ENCODE results near the gene ENGASE. TPM values are rescaled to one million over a fixed set of nuclear protein-coding genes. Genes with fewer than 3 reads are reported as not detected.
A peak's percentile ranks its signal among the peaks of the same experiment; 100 is the strongest.

ENGASE gene
- total and polyA plus RNA-seq, 2 of the 8 experiments (the other 6 are each of a cell fraction or from before 2014, with no cell fraction given) = 9.3 to 36.1 TPM

- ChIA-PET CTCF (ENCODE audit: partially characterized antibody) (interaction anchor here (0.6 to 4.5 kb wide), 3 partner anchors 9 to 13 kb away, joined by 3 to 23 read pairs (median 3); no protein-coding TSS in a partner anchor), POLR2A (ENCODE audit: partially characterized antibody) (no interaction called here)
- H3K9ac ChIP-seq (replicated peaks in 1 of 4; ENCODE audit: extremely low read depth in 1 of 4, low read depth in 3 of 4, low read length in 3 of 4) = no peak overlapping the region
- H3K14ac ChIP-seq (ENCODE audit: insufficient read length) = no peak overlapping the region
- no peaks in the 10 kb centered on the region for H3K9me3 ChIP-seq (ENCODE audit: insufficient read depth in 2 of 2, low read depth in 1 of 2, low read length in 1 of 2)
- no peaks in the 10 kb centered on the region for H4K20me1 ChIP-seq (replicated peaks in 1 of 2; ENCODE audit: control insufficient read depth in 1 of 2, insufficient read depth in 2 of 2, low read length in 2 of 2)
- FAIRE-seq (no peak), DNase-seq (ENCODE audit: low read depth in 1 of 2, low spot score in 2 of 2) (no peak)
- no peak overlapping the region for H2AFZ ChIP-seq (ENCODE audit: low read length)
- peak overlapping the region; percentile 65 to 69; a peak in 3 of 4 replicates for H3K4me2 ChIP-seq (ENCODE audit: insufficient read depth in 1 of 2, low read depth in 2 of 2, low read length in 2 of 2)
- H4K5ac ChIP-seq (ENCODE audit: insufficient read length, low read depth, low read length) = no peak overlapping the region
- no peak overlapping the region for H3K56ac ChIP-seq (replicated peaks; ENCODE audit: insufficient read length, low read depth, low read length)
- peaks cover 6% of the 10 kb centered on the region; the same call in 1 of the 2 replicates for H3K23me2 ChIP-seq (ENCODE audit: low read depth, low read length)
- H3K18ac ChIP-seq (ENCODE audit: extremely low read depth, low read length) = no peak overlapping the region
- H2AK5ac ChIP-seq (ENCODE audit: low read depth, low read length) = no peak overlapping the region
- H2BK120ac ChIP-seq (replicated peaks; ENCODE audit: low read depth, low read length) = no peak overlapping the region
- H3K4ac ChIP-seq (replicated peaks; ENCODE audit: insufficient read length, low read depth, low read length) = no peak overlapping the region
- H2BK20ac ChIP-seq (ENCODE audit: low read length) = no peak overlapping the region
- H3K79me1 ChIP-seq (ENCODE audit: low read depth, low read length) = no peaks in the 10 kb centered on the region
- peak overlapping the region; percentile 41 to 85 (median 48); a peak in 2 of 8 replicates for H3K4me3 ChIP-seq (ENCODE audit: extremely low read depth in 1 of 4, insufficient read depth in 2 of 4, low read depth in 3 of 4, low read length in 4 of 4)
- H3K27ac ChIP-seq (ENCODE audit: low read depth, low read length) = no peak overlapping the region
- peaks cover 0 to 7% (median 4%) of the 10 kb centered on the region in 4 experiments; a peak in 4 of 8 replicates for H3K36me3 ChIP-seq (ENCODE audit: control insufficient read depth in 2 of 4, insufficient read depth in 4 of 4, low read length in 3 of 4)
- no peak overlapping the region for H2BK15ac ChIP-seq (ENCODE audit: low read length)
- H2BK5ac ChIP-seq (ENCODE audit: low read depth, low read length) = no peak overlapping the region
- WGBS, 2 experiments (ENCODE audit: extremely low coverage in 1 of 2, insufficient coverage in 1 of 2, insufficient read length in 1 of 2, insufficient replicate concordance in 2 of 2, low coverage in 1 of 2, low lambda C conversion rate in 2 of 2, missing lambda C conversion rate in 1 of 2) = 91% methylated on average over 9 of the region's 9 CpGs; no CpG with 5 or more reads in 1 of the 2 experiments
- H2BK12ac ChIP-seq (ENCODE audit: low read depth, low read length) = no peak overlapping the region
- no peaks in the 10 kb centered on the region for H3K4me1 ChIP-seq (replicated peaks in 1 of 4; ENCODE audit: control insufficient read depth in 3 of 4, insufficient read depth in 4 of 4, low read length in 3 of 4)
- no peaks in the 10 kb centered on the region for H3K79me2 ChIP-seq (ENCODE audit: control insufficient read depth in 1 of 2, insufficient read depth in 2 of 2, low read length in 2 of 2)
- no peak overlapping the region for H4K8ac ChIP-seq (ENCODE audit: extremely low read depth, insufficient read depth, low read length)
- no peak overlapping the region for H4K91ac ChIP-seq (replicated peaks; ENCODE audit: insufficient read length, low read length)
- peaks cover 0 to 5% (median 0%) of the 10 kb centered on the region in 4 experiments; a peak in 4 of 7 replicates for H3K27me3 ChIP-seq (replicated peaks in 1 of 4; ENCODE audit: control insufficient read depth in 3 of 4, extremely low read depth in 1 of 4, insufficient read depth in 3 of 4, low read length in 3 of 4)
- no peak overlapping the region for H3K23ac ChIP-seq (ENCODE audit: insufficient read length)
- TF ChIP-seq BACH1 (IDR thresholded peaks at IDR 0.05; ENCODE audit: low read length) (no peak), HDAC6 (IDR thresholded peaks at IDR 0.05; ENCODE audit: low read depth, low read length) (no peak), BRCA1 (IDR thresholded peaks at IDR 0.05; ENCODE audit: low read depth, low read length) (no peak), TAF1 (IDR thresholded peaks at IDR 0.05; ENCODE audit: low read depth, low read length) (no peak), SIRT6 (IDR thresholded peaks at IDR 0.05; ENCODE audit: low read length) (no peak), CHD1 (IDR thresholded peaks at IDR 0.05; ENCODE audit: low read depth, low read length) (no peak), KDM5A (IDR thresholded peaks at IDR 0.05; ENCODE audit: low read length) (no peak), GTF2F1 (IDR thresholded peaks at IDR 0.05; ENCODE audit: borderline replicate concordance, low read depth, low read length) (no peak), GABPA (IDR thresholded peaks at IDR 0.05; ENCODE audit: borderline replicate concordance, insufficient read depth, low read length) (no peak), EGR1 (IDR thresholded peaks at IDR 0.05; ENCODE audit: borderline replicate concordance, low read depth, low read length) (no peak), RNF2 (IDR thresholded peaks at IDR 0.05; ENCODE audit: borderline replicate concordance, low read depth, low read length, missing control alignments, poor library complexity, severe bottlenecking) (no peak)
- TF ChIP-seq, protein P1, sequence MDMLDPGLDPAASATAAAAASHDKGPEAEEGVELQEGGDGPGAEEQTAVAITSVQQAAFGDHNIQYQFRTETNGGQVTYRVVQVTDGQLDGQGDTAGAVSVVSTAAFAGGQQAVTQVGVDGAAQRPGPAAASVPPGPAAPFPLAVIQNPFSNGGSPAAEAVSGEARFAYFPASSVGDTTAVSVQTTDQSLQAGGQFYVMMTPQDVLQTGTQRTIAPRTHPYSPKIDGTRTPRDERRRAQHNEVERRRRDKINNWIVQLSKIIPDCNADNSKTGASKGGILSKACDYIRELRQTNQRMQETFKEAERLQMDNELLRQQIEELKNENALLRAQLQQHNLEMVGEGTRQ (IDR thresholded peaks at IDR 0.05; ENCODE audit: low read length) = no peak
Measured at GRCh38 chr17:79075861-79076406, 1.3 kb downstream of the ENGASE start.
